OCI-LY7 (cell line): ENCODE measurements around the gene IPO9. TPM values are rescaled to one million over a fixed set of nuclear protein-coding genes. Genes with fewer than 3 reads are reported as not detected.
A peak's percentile ranks its signal among the peaks of the same experiment; 100 is the strongest.

Experiments
- BruUV-seq: library from RNA; stranded (reverse); fragments of 400-500 nt; replicated peaks from 2 replicates; lab custom pipeline; 2021; lab: Mats Ljungman, UMichigan
- CTCF ChIA-PET: fragments of 300-600 bp; sonication (Branson Sonifier 250); formaldehyde crosslinking; loops from one replicate; lab custom pipeline; 2022; ENCODE audit warnings: antibody characterized with exemption; ENCODE audit not compliant: unreplicated experiment; lab: Charles Lee
- POLR2A ChIA-PET: fragments of 300-600 bp; sonication (Branson Sonifier 250); formaldehyde crosslinking; loops from one replicate; lab custom pipeline; 2022; ENCODE audit warnings: antibody characterized with exemption; lab: Charles Lee
- DNase-seq: peaks from one replicate; pipeline ENCODE4 v3.0.0-alpha.2; 2015; ENCODE audit warnings: low spot score
- H2AFZ ChIP-seq: fragments of 200-600 bp; sonication (generic), shearing (Covaris generic); 2 replicates; pipeline ENCODE4 v1.6.1; 2014; ENCODE audit warnings: mild to moderate bottlenecking, antibody characterized with exemption, low read length, moderate library complexity
- H3K27ac ChIP-seq: fragments of 200-600 bp; sonication (generic); 2 replicates; pipeline ENCODE4 v1.5.1; 2014; ENCODE audit warnings: mixed run types, low read depth, mild to moderate bottlenecking, moderate library complexity, low read length, inconsistent platforms; ENCODE audit not compliant: poor library complexity, severe bottlenecking
- H3K36me3 ChIP-seq: fragments of 200-600 bp; sonication (generic); 2 replicates; pipeline ENCODE4 v1.6.1; 2014; ENCODE audit warnings: mild to moderate bottlenecking, antibody characterized with exemption, low read length, moderate library complexity, mixed read lengths; ENCODE audit not compliant: insufficient read depth
- H3K4me1 ChIP-seq: fragments of 200-600 bp; sonication (generic); 2 replicates; pipeline ENCODE4 v1.5.1; 2014; ENCODE audit warnings: mild to moderate bottlenecking, low read length; ENCODE audit not compliant: insufficient read depth, poor library complexity, severe bottlenecking
- H3K4me2 ChIP-seq: fragments of 200-600 bp; sonication (generic); 2 replicates; pipeline ENCODE4 v1.6.1; 2014; ENCODE audit warnings: mild to moderate bottlenecking, low read length
- H3K4me3 ChIP-seq: fragments of 200-600 bp; sonication (generic); 2 replicates; pipeline ENCODE4 v1.5.1; 2014; ENCODE audit warnings: mild to moderate bottlenecking, low read depth, low read length; ENCODE audit not compliant: poor library complexity, severe bottlenecking
- H3K79me2 ChIP-seq: fragments of 200-600 bp; sonication (generic); 2 replicates; pipeline ENCODE4 v1.6.1; 2016; ENCODE audit warnings: low read depth, mild to moderate bottlenecking, low read length, moderate library complexity, mixed read lengths; ENCODE audit not compliant: insufficient read depth
- H3K9me2 ChIP-seq: fragments of 200-600 bp; sonication (generic); 2 replicates; pipeline ENCODE4 v1.6.1; 2016; ENCODE audit warnings: mild to moderate bottlenecking, low read length, mixed read lengths; ENCODE audit not compliant: insufficient read depth
- H3K9me3 ChIP-seq: fragments of 200-600 bp; sonication (generic); 2 replicates; pipeline ENCODE4 v1.6.1; 2014; ENCODE audit warnings: mild to moderate bottlenecking, mixed run types, low read length, mixed read lengths
- H4K20me1 ChIP-seq: fragments of 200-600 bp; sonication (generic); 2 replicates; pipeline ENCODE4 v1.6.1; 2014; ENCODE audit warnings: mild to moderate bottlenecking, antibody characterized with exemption, low read length, moderate library complexity, mixed read lengths; ENCODE audit not compliant: insufficient read depth
- EZH2phosphoT487 ChIP-seq: fragments of 200-600 bp; sonication (generic); IDR thresholded peaks from 2 replicates; pipeline ENCODE4 v1.6.1; 2018; ENCODE audit warnings: low read depth, borderline replicate concordance, mild to moderate bottlenecking, mixed run types, antibody characterized with exemption, low read length, moderate library complexity, mixed read lengths
- intact Hi-C: fragments of 100-400 bp; cut with micrococcal nuclease; formaldehyde crosslinking; loops from one replicate; pipeline ENCODE4 v1.10.0; 2022; ENCODE audit not compliant: unreplicated experiment
- total RNA-seq, 2 experiments: library from RNA; depleted of rRNA in 1 of 2; stranded (reverse); fragments of >200 nt in 1 of 2; shearing (Covaris generic) in 1 of 2; gene quantifications; 2 replicates each; pipeline ENCODE4 v1.2.3, GENCODE V29; 2014 to 2022
- TF ChIP-seq, protein P1 (sequence below): fragments of 200-600 bp; sonication (generic); conservative IDR thresholded peaks from 2 replicates; pipeline ENCODE4 v1.5.1; 2014; ENCODE audit warnings: mild to moderate bottlenecking, antibody characterized with exemption, low read length, moderate library complexity, mixed read lengths

The IPO9 gene
- total RNA-seq, 2 experiments from 2014 or later, result 47.2 to 67.9 TPM

DNA sequence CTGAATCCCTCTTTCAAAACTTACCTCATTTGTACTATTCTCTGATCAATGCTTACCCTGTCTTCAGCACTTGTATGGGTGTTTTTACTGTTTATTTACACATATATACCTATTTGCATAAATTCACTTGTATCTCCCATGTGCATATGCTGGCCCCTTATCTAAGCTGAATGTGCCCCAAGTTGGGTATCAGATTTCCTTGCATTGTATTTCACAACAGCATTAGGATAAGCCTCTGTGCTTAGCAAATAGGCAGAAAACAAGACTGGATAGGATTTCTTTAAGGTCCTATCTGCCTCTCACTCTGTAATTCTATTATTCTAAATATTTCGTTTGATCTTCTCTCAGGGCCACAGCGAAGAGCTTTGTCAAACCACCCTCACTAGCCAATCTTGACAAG is 45.9 kb upstream of the IPO9 start:
- Histone ChIP-seq H3K36me3 (peaks cover 23% of the 10 kb centered on the region; the same call in 1 of the 2 replicates), H4K20me1 (no peaks in the 10 kb centered on the region), H3K9me3 (no peaks in the 10 kb centered on the region), H3K4me3 (no peak overlapping the region), H3K9me2 (no peaks in the 10 kb centered on the region), H2AFZ (no peak overlapping the region), H3K4me1 (no peaks in the 10 kb centered on the region), H3K27ac (no peak overlapping the region), H3K4me2 (no peak overlapping the region), H3K79me2 (no peaks in the 10 kb centered on the region)
- DNase-seq, result no peak
- no TSS peak for BruUV-seq
- ChIA-PET POLR2A (no interaction called here), CTCF (no interaction called here)
- intact Hi-C loops, result no loop called here
- TF ChIP-seq, protein P1, sequence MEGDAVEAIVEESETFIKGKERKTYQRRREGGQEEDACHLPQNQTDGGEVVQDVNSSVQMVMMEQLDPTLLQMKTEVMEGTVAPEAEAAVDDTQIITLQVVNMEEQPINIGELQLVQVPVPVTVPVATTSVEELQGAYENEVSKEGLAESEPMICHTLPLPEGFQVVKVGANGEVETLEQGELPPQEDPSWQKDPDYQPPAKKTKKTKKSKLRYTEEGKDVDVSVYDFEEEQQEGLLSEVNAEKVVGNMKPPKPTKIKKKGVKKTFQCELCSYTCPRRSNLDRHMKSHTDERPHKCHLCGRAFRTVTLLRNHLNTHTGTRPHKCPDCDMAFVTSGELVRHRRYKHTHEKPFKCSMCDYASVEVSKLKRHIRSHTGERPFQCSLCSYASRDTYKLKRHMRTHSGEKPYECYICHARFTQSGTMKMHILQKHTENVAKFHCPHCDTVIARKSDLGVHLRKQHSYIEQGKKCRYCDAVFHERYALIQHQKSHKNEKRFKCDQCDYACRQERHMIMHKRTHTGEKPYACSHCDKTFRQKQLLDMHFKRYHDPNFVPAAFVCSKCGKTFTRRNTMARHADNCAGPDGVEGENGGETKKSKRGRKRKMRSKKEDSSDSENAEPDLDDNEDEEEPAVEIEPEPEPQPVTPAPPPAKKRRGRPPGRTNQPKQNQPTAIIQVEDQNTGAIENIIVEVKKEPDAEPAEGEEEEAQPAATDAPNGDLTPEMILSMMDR, result no peak
- TF ChIP-seq EZH2phosphoT487, result no peak

DNA sequence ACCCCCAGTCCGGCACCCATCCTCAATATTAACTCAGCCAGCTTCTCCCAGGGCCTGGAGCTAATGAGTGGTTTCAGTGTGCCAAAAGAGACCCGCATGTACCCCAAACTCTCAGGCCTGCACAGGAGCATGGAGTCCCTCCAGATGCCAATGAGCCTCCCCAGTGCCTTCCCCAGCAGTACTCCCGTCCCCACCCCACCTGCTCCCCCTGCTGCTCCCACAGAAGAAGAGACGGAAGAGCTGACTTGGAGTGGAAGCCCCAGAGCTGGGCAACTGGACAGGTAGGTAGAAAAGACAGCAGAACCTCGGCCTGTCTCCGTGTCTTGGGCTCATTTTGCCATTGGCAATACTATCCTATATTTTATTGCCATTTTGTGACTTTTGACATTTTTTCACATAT is 45.4 kb upstream of the IPO9 start:
- CTCF ChIA-PET, result interaction anchor here (0.6 kb wide), 2 partner anchors 24 to 303 kb away, joined by 3 read pairs; no protein-coding TSS in a partner anchor
- no peak for DNase-seq
- Histone ChIP-seq H2AFZ (no peak overlapping the region), H3K79me2 (no peaks in the 10 kb centered on the region), H3K36me3 (peaks cover 23% of the 10 kb centered on the region; the same call in 1 of the 2 replicates), H3K4me1 (no peaks in the 10 kb centered on the region), H3K4me2 (no peak overlapping the region), H3K27ac (no peak overlapping the region), H3K4me3 (no peak overlapping the region), H3K9me3 (no peaks in the 10 kb centered on the region), H3K9me2 (no peaks in the 10 kb centered on the region), H4K20me1 (no peaks in the 10 kb centered on the region)
- POLR2A ChIA-PET, result no interaction called here
- no TSS peak for BruUV-seq
- no peak for TF ChIP-seq EZH2phosphoT487
- TF ChIP-seq, protein P1, result 0 out of 2 replicates have a peak, but pooled peaks have one; percentile 20
- intact Hi-C loops, result no loop called here

DNA sequence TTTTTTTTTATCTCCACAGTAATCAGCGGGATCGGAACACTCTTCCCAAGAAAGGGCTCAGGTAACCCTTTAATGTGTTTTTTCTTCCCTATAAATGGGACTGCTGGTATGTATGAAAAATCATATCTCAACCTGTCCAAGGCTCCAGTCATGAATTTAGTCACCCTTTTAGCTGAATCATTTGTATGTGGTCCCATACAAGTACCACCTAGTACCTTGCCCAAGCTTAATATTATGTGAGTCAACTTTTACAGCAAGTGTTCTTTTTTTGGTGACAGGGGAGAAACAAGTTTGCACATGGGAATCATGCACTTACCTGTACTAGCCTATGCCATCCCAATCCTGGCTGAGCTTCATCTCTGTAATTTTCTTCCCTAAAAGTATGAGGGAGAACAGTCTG is 43.7 kb upstream of the IPO9 start:
- Histone ChIP-seq H3K9me2 (no peaks in the 10 kb centered on the region), H3K4me3 (no peak overlapping the region), H3K4me1 (no peaks in the 10 kb centered on the region), H3K9me3 (no peaks in the 10 kb centered on the region), H3K79me2 (no peaks in the 10 kb centered on the region), H3K4me2 (no peak overlapping the region), H4K20me1 (no peaks in the 10 kb centered on the region), H3K27ac (no peak overlapping the region), H3K36me3 (peaks cover 23% of the 10 kb centered on the region; the same call in 1 of the 2 replicates), H2AFZ (no peak overlapping the region)
- CTCF ChIA-PET, result no interaction called here
- no peak for TF ChIP-seq EZH2phosphoT487
- TF ChIP-seq, protein P1, result no peak
- no peak for DNase-seq
- BruUV-seq, result no TSS peak
- POLR2A ChIA-PET, result interaction anchor here (0.7 to 1.0 kb wide), 3 partner anchors 11 to 45 kb away, joined by 3 to 7 read pairs (median 3); no protein-coding TSS in a partner anchor
- intact Hi-C loops, result no loop called here
